ENCODE results near the gene ACSM2A. TPM values are rescaled to one million over a fixed set of nuclear protein-coding genes. Genes with fewer than 3 reads are reported as not detected.

The ACSM2A gene
- total and polyA plus RNA-seq, 9 of the 15 experiments (the other 6 are each of a cell fraction or from before 2014, with no cell fraction given), result 0.09 TPM; not detected in 8

DNA sequence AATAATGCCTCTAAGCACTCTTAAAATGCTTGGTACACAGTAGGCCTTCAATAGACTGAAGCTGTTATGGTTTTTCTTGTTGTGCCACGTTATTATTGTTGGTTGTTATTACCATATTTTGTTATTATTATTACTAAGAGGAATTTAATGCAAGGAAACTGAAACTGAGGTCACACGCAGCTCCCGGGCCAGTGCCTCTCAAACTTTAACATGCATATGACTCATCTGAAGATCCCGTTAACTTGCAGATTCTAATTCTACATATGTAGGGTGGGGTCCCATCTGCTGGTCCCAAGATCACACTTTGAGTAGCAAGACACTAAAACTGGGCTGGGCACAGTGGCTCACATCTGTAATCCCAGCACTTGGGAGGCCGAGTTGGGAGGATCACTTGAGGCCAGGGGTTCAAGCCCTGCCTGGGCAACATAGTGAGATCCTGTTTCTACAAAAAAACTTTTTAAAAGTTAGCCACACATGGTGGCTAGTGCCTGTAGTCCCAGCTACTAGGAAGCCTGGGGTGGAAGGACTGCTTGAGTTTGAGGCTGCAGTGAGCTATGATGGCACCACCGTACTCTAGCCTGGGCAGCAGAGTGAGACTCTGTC, 41.1 kb upstream of the ACSM2A start:
- Histone ChIP-seq H4K20me1 (replicated peaks; ENCODE audit: control insufficient read depth, insufficient read depth, low read length) (no peaks in the 10 kb centered on the region), H3K9me3 (replicated peaks; ENCODE audit: control insufficient read depth, insufficient read depth, low read depth, low read length) (no peaks in the 10 kb centered on the region), H3K36me3 (ENCODE audit: control insufficient read depth, insufficient read depth, low read length) (no peaks in the 10 kb centered on the region), H3K4me2 (ENCODE audit: insufficient read depth, low read length) (no peak overlapping the region), H2AFZ (ENCODE audit: low read depth, low read length) (no peak overlapping the region; the same call in 1 of the 2 replicates), H3K27ac (ENCODE audit: extremely low read depth, low read depth, low read length) (no peak overlapping the region), H3K9ac (ENCODE audit: insufficient read depth in 1 of 2, low read depth in 2 of 2, low read length in 2 of 2) (no peak overlapping the region), H3K4me1 (replicated peaks in 1 of 2; ENCODE audit: control insufficient read depth in 2 of 2, insufficient read depth in 2 of 2, low read length in 2 of 2) (no peaks in the 10 kb centered on the region; a peak in 1 of 5 replicates), H3K4me3 (no peak overlapping the region), H3K79me2 (ENCODE audit: control insufficient read depth, insufficient read depth, low read length) (no peaks in the 10 kb centered on the region), H3K27me3 (ENCODE audit: control insufficient read depth in 2 of 2, insufficient read depth in 2 of 2, low read length in 2 of 2) (peaks cover 2 to 6% of the 10 kb centered on the region in 2 experiments; a peak in 3 of 5 replicates), H3K9me1 (ENCODE audit: control insufficient read depth, insufficient read depth, low read length) (no peaks in the 10 kb centered on the region)
- POLR2A ChIA-PET, result interaction anchor here (0.6 kb wide), 1 partner anchor 23 kb away, joined by 3 read pairs; no protein-coding TSS in a partner anchor
- no TSS peak for BruUV-seq (replicated peaks)
- intact Hi-C loops (cut with micrococcal nuclease) (no loop called here), in situ Hi-C loops (cut with MboI) (no loop called here)
- no peak for ATAC-seq
- WGBS (ENCODE audit: insufficient coverage, low coverage, missing lambda C conversion rate), result 17% methylated on average over 6 of the region's 6 CpGs
- no peak for DNase-seq (ENCODE audit: extremely low read depth in 1 of 4, low spot score in 3 of 4)
- CTCF ChIA-PET (ENCODE audit: low intra/inter-chr PET ratio), result no interaction called here
- no peak for TF ChIP-seq ZNF778 (CRISPR knock-in tag; IDR thresholded peaks at IDR 0.05)
- TF ChIP-seq ZNF3 (CRISPR knock-in tag; IDR thresholded peaks at IDR 0.05), result no peak
- TF ChIP-seq ZNF121 (CRISPR knock-in tag; conservative IDR thresholded peaks at IDR 0.05), result peak; percentile 84
- FAIRE-seq, result no peak

DNA sequence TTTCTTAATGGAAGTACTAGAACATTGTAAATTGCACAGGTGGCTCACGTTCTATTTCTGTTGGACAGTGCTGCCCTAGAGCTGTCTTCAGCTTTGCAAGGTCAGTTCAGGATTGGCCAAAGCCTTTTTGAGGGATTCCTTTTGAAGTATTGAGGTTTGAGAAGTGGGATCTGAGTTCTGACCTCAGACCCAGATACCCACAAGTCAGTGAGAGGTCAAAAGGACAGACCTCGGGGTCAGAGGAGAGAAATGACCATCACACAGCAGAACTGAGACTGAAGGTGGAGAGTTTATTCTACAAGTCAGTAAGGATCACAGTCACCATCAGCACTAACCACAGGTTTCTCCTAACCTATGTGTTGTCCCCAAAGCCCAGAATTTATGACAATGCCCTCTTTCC, 40.3 kb upstream of the ACSM2A start:
- DNase-seq (ENCODE audit: extremely low read depth in 1 of 4, low spot score in 3 of 4) (no peak), FAIRE-seq (no peak), ATAC-seq (no peak)
- H3K27ac ChIP-seq (ENCODE audit: extremely low read depth, low read depth, low read length), result no peak overlapping the region
- no peaks in the 10 kb centered on the region for H3K9me3 ChIP-seq (replicated peaks; ENCODE audit: control insufficient read depth, insufficient read depth, low read depth, low read length)
- peaks cover 2 to 5% of the 10 kb centered on the region in 2 experiments; a peak in 3 of 5 replicates for H3K27me3 ChIP-seq (ENCODE audit: control insufficient read depth in 2 of 2, insufficient read depth in 2 of 2, low read length in 2 of 2)
- no peak overlapping the region for H3K4me2 ChIP-seq (ENCODE audit: insufficient read depth, low read length)
- 3% methylated on average over 2 of the region's 2 CpGs for WGBS (ENCODE audit: insufficient coverage, low coverage, missing lambda C conversion rate)
- no peaks in the 10 kb centered on the region for H3K36me3 ChIP-seq (ENCODE audit: control insufficient read depth, insufficient read depth, low read length)
- H4K20me1 ChIP-seq (replicated peaks; ENCODE audit: control insufficient read depth, insufficient read depth, low read length), result no peaks in the 10 kb centered on the region
- intact Hi-C loops (cut with micrococcal nuclease) (no loop called here), in situ Hi-C loops (cut with MboI) (no loop called here)
- no peaks in the 10 kb centered on the region for H3K79me2 ChIP-seq (ENCODE audit: control insufficient read depth, insufficient read depth, low read length)
- POLR2A ChIA-PET, result no interaction called here
- no peak overlapping the region for H3K4me3 ChIP-seq
- BruUV-seq (replicated peaks), result no TSS peak
- H3K9ac ChIP-seq (ENCODE audit: insufficient read depth in 1 of 2, low read depth in 2 of 2, low read length in 2 of 2), result no peak overlapping the region
- H3K9me1 ChIP-seq (ENCODE audit: control insufficient read depth, insufficient read depth, low read length), result no peaks in the 10 kb centered on the region
- H3K4me1 ChIP-seq (replicated peaks in 1 of 2; ENCODE audit: control insufficient read depth in 2 of 2, insufficient read depth in 2 of 2, low read length in 2 of 2), result no peaks in the 10 kb centered on the region; a peak in 1 of 5 replicates
- CTCF ChIA-PET (ENCODE audit: low intra/inter-chr PET ratio), result no interaction called here
- H2AFZ ChIP-seq (ENCODE audit: low read depth, low read length), result no peak overlapping the region
- TF ChIP-seq FOXP4 (CRISPR knock-in tag; IDR thresholded peaks at IDR 0.05; ENCODE audit: borderline replicate concordance) (no peak), ID3 (CRISPR knock-in tag; IDR thresholded peaks at IDR 0.05) (no peak), ID3 (tag; IDR thresholded peaks at IDR 0.05) (no peak), HEY1 (CRISPR knock-in tag; IDR thresholded peaks at IDR 0.05; ENCODE audit: borderline replicate concordance) (no peak), NKRF (IDR thresholded peaks at IDR 0.05; ENCODE audit: borderline replicate concordance) (no peak), ZNF444 (CRISPR knock-in tag; IDR thresholded peaks at IDR 0.05) (no peak), PTTG1 (tag; IDR thresholded peaks at IDR 0.05; ENCODE audit: low read depth) (no peak), HMG20A (CRISPR knock-in tag; conservative IDR thresholded peaks at IDR 0.05) (no peak), CHD2 (IDR thresholded peaks at IDR 0.05; ENCODE audit: low read depth, low read length) (no peak)

Measured in K562 (cell line).